CD4-positive, alpha-beta T cell treated with Interleukin-4 for 4 hours (primary cell): ENCODE measurements around the gene RASL12.
"Not testable (repeated sequence)": the region's sequence is repeated elsewhere in the genome, so short reads cannot be mapped to it uniquely, and the experiment has no call there.

Experiments
- DNase-seq: peaks from one replicate; pipeline ENCODE4 v3.0.0-alpha.2; 2020

Gene RASL12

GRCh38 chr15:65091946-65092770 is 24.4 kb upstream of the RASL12 start:
- no peak for DNase-seq

GRCh38 chr15:65089206-65089824 is 21.5 kb upstream of the RASL12 start:
- no peak for DNase-seq

- DNase-seq, result no peak
Measured at GRCh38 chr15:65088643-65089021, 20.8 kb upstream of the RASL12 start.

- DNase-seq, result no peak
Measured at GRCh38 chr15:65087873-65088642, 20.3 kb upstream of the RASL12 start.

GRCh38 chr15:65087411-65087810 is 19.6 kb upstream of the RASL12 start:
- no peak for DNase-seq

GRCh38 chr15:65086680-65087111 is 18.9 kb upstream of the RASL12 start:
- DNase-seq, result no peak

GRCh38 chr15:65085990-65086679 is 18.3 kb upstream of the RASL12 start:
- DNase-seq, result no peak

- no peak for DNase-seq
Measured at GRCh38 chr15:65085207-65085753, 17.5 kb upstream of the RASL12 start.

GRCh38 chr15:65084500-65085206 is 16.9 kb upstream of the RASL12 start:
- DNase-seq, result no peak

- no peak for DNase-seq
Measured at GRCh38 chr15:65083262-65083701, 15.5 kb upstream of the RASL12 start.

- DNase-seq, result peak; percentile 11
Measured at GRCh38 chr15:65082303-65082953, 14.6 kb upstream of the RASL12 start.

- no peak for DNase-seq
Measured at GRCh38 chr15:65081758-65082157, 14.0 kb upstream of the RASL12 start.

GRCh38 chr15:65081270-65081669 is 13.5 kb upstream of the RASL12 start:
- no peak for DNase-seq

GRCh38 chr15:65079580-65079979 is 11.8 kb upstream of the RASL12 start:
- no peak for DNase-seq

- peak; percentile 19 for DNase-seq
Measured at GRCh38 chr15:65077981-65078352, 10.2 kb upstream of the RASL12 start.

GRCh38 chr15:65077291-65077980 is 9.6 kb upstream of the RASL12 start:
- DNase-seq, result no peak

GRCh38 chr15:65076486-65077290 is 8.9 kb upstream of the RASL12 start, which contains the start of gene KBTBD13:
TSS of gene KBTBD13 (plus strand) at chr15:65076746. CDS start at chr15:65076816, 70 bp downstream.
- no peak for DNase-seq

GRCh38 chr15:65075607-65076395 is 8.0 kb upstream of the RASL12 start:
- not testable (repeated sequence) for DNase-seq

GRCh38 chr15:65074946-65075345 is 7.2 kb upstream of the RASL12 start:
- not testable (repeated sequence) for DNase-seq
